ENCODE measurements around the gene WWOX. TPM values are rescaled to one million over a fixed set of nuclear protein-coding genes. Genes with fewer than 3 reads are reported as not detected.

Gene WWOX
- total and polyA plus RNA-seq, 2 of the 8 experiments (the other 6 are each of a cell fraction or from before 2014, with no cell fraction given): 5.4 to 16.7 TPM

GRCh38 chr16:78094998-78095397 is 4.5 kb upstream of the WWOX start:
- H3K4me1 ChIP-seq (replicated peaks in 1 of 4; ENCODE audit: control insufficient read depth in 3 of 4, insufficient read depth in 4 of 4, low read length in 3 of 4): no peaks in the 10 kb centered on the region
- TF ChIP-seq SP1 (IDR thresholded peaks at IDR 0.05; ENCODE audit: low read depth, low read length) (no peak), EP300 (IDR thresholded peaks at IDR 0.05; ENCODE audit: borderline replicate concordance in 1 of 2, low read depth in 2 of 2, low read length in 2 of 2) (no peak), SIN3A (conservative IDR thresholded peaks at IDR 0.05 in 1 of 2, IDR thresholded peaks at IDR 0.05 in 1 of 2; ENCODE audit: low read depth in 1 of 2, low read length in 2 of 2) (no peak), SUZ12 (IDR thresholded peaks at IDR 0.05; ENCODE audit: low read length) (no peak), GABPA (IDR thresholded peaks at IDR 0.05; ENCODE audit: borderline replicate concordance, insufficient read depth, low read length) (no peak), JUND (IDR thresholded peaks at IDR 0.05; ENCODE audit: low read length) (no peak), ATF3 (IDR thresholded peaks at IDR 0.05; ENCODE audit: insufficient read depth, low read depth, low read length) (no peak), RBBP5 (IDR thresholded peaks at IDR 0.05; ENCODE audit: borderline replicate concordance, low read depth, low read length) (no peak), SIX5 (IDR thresholded peaks at IDR 0.05; ENCODE audit: low read depth, low read length) (no peak), CHD2 (IDR thresholded peaks at IDR 0.05; ENCODE audit: low read length) (no peak), POU5F1 (IDR thresholded peaks at IDR 0.05; ENCODE audit: low read depth, low read length) (no peak), SP2 (IDR thresholded peaks at IDR 0.05; ENCODE audit: low read length) (no peak), CTBP2 (IDR thresholded peaks at IDR 0.05; ENCODE audit: borderline replicate concordance, insufficient read depth, insufficient read length, low read length) (no peak)

More at GRCh38 chr16:78094998-78095397, 4.5 kb upstream of the WWOX start:
- H3K4me2 ChIP-seq (ENCODE audit: insufficient read depth in 1 of 2, low read depth in 2 of 2, low read length in 2 of 2): no peak overlapping the region
- no peak overlapping the region for H4K8ac ChIP-seq (ENCODE audit: extremely low read depth, insufficient read depth, low read length)
- H3K4me3 ChIP-seq (ENCODE audit: extremely low read depth in 1 of 4, insufficient read depth in 2 of 4, low read depth in 3 of 4, low read length in 4 of 4): no peak overlapping the region
- no peak for FAIRE-seq
- peaks cover 3% of the 10 kb centered on the region; the same call in 1 of the 2 replicates for H3K23me2 ChIP-seq (ENCODE audit: low read depth, low read length)
- peaks cover 0 to 11% (median 2%) of the 10 kb centered on the region in 4 experiments; a peak in 4 of 7 replicates for H3K27me3 ChIP-seq (replicated peaks in 1 of 4; ENCODE audit: control insufficient read depth in 3 of 4, extremely low read depth in 1 of 4, insufficient read depth in 3 of 4, low read length in 3 of 4)
- no peak overlapping the region for H3K27ac ChIP-seq (ENCODE audit: low read depth, low read length)
- H4K20me1 ChIP-seq (replicated peaks in 1 of 2; ENCODE audit: control insufficient read depth in 1 of 2, insufficient read depth in 2 of 2, low read length in 2 of 2): no peaks in the 10 kb centered on the region
- no peak overlapping the region for H3K9ac ChIP-seq (replicated peaks in 1 of 4; ENCODE audit: extremely low read depth in 1 of 4, low read depth in 3 of 4, low read length in 3 of 4)
- no peak overlapping the region for H2BK20ac ChIP-seq (ENCODE audit: low read length)
- no peak for DNase-seq (ENCODE audit: low read depth in 1 of 2, low spot score in 2 of 2)
- 94% methylated on average over 3 of the region's 3 CpGs; no CpG with 5 or more reads in 1 of the 2 experiments for WGBS, 2 experiments (ENCODE audit: extremely low coverage in 1 of 2, insufficient coverage in 1 of 2, insufficient read length in 1 of 2, insufficient replicate concordance in 2 of 2, low coverage in 1 of 2, low lambda C conversion rate in 2 of 2, missing lambda C conversion rate in 1 of 2)
- H3K36me3 ChIP-seq (ENCODE audit: control insufficient read depth in 2 of 4, insufficient read depth in 4 of 4, low read length in 3 of 4): no peaks in the 10 kb centered on the region
- H3K9me3 ChIP-seq (ENCODE audit: insufficient read depth in 2 of 2, low read depth in 1 of 2, low read length in 1 of 2): no peaks in the 10 kb centered on the region
- H2BK15ac ChIP-seq (ENCODE audit: low read length): no peak overlapping the region
- H3K79me1 ChIP-seq (ENCODE audit: low read depth, low read length): no peaks in the 10 kb centered on the region
- H2BK12ac ChIP-seq (ENCODE audit: low read depth, low read length): no peak overlapping the region
- no peak overlapping the region for H2AK5ac ChIP-seq (ENCODE audit: low read depth, low read length)
- no peak overlapping the region for H4K5ac ChIP-seq (ENCODE audit: insufficient read length, low read depth, low read length)
- H3K14ac ChIP-seq (ENCODE audit: insufficient read length): no peak overlapping the region
- no peak overlapping the region for H3K18ac ChIP-seq (ENCODE audit: extremely low read depth, low read length)
- no peak overlapping the region for H3K4ac ChIP-seq (replicated peaks; ENCODE audit: insufficient read length, low read depth, low read length)
- H2BK5ac ChIP-seq (ENCODE audit: low read depth, low read length): no peak overlapping the region
- H2BK120ac ChIP-seq (replicated peaks; ENCODE audit: low read depth, low read length): no peak overlapping the region
- no peak overlapping the region for H4K91ac ChIP-seq (replicated peaks; ENCODE audit: insufficient read length, low read length)
- H3K23ac ChIP-seq (ENCODE audit: insufficient read length): no peak overlapping the region
- no peak overlapping the region for H2AFZ ChIP-seq (ENCODE audit: low read length)
- no peak overlapping the region for H3K56ac ChIP-seq (replicated peaks; ENCODE audit: insufficient read length, low read depth, low read length)
- H3K79me2 ChIP-seq (ENCODE audit: control insufficient read depth in 1 of 2, insufficient read depth in 2 of 2, low read length in 2 of 2): no peaks in the 10 kb centered on the region
- CTCF ChIA-PET (ENCODE audit: partially characterized antibody): interaction anchor here (1.0 to 1.6 kb wide), 5 partner anchors 35 to 418 kb away, joined by 3 to 5 read pairs (median 4); partner anchors contain the start of gene CLEC3A
- POLR2A ChIA-PET (ENCODE audit: partially characterized antibody): no interaction called here

Measured in H1 (cell line).